ENCODE data around the gene RPH3AL. TPM values are rescaled to one million over a fixed set of nuclear protein-coding genes. Genes with fewer than 3 reads are reported as not detected.

Gene RPH3AL
- total RNA-seq, 4 donors from 2014 or later: 8.6 to 21.0 (median 17.4) TPM

DNA sequence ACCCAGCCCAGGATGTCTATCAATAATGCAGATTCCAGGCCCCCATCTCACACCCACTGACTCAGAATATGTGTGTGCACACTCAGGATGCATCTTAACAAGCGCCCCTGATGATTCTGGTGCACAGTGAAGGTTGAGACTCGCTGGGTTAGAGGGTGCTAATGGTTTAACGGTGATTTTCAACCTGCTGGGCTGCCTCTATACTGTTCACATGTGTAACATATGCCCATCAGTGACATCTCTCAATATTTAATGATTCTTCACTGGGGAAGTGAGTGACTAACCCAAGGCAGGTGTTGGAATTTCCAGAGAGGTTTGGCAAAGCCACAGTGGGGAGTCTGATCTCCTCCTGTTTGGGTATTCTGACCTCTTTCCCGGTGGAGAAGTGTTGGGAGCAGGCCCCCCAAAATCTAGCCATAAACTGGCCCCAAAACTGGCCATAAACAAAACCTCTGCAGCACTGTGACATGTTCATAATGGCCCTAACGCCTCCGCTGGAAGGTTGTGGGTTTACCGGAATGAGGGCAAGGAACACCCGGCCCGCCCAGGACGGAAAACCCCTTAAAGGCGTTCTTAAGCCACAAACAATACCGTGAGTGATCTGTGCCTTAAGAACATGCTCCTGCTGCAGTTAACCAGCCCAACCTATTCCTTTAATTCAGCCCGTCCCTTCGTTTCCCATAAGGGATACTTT is 167.0 kb downstream of the RPH3AL start:
- Histone ChIP-seq H3K27ac (peak overlapping the region in 1 of 4 donors; percentile 51), H3K27me3 (peaks cover 75% of the 10 kb centered on the region), H3K36me3 (no peaks in the 10 kb centered on the region), H3K4me1 (peaks cover 0 to 15% (median 4%) of the 10 kb centered on the region in 3 donors), H3K4me3 (no peak overlapping the region), H3K9me3 (no peaks in the 10 kb centered on the region)
- no peak for TF ChIP-seq CTCF (IDR thresholded peaks at IDR 0.05)
- TF ChIP-seq EP300 (IDR thresholded peaks at IDR 0.05): no peak
- no peak for TF ChIP-seq POLR2A (IDR thresholded peaks at IDR 0.05)
- TF ChIP-seq POLR2AphosphoS5 (IDR thresholded peaks at IDR 0.05): no peak
- WGBS, 2 donors (ENCODE audit: low coverage in 1 of 2): 62 to 65% methylated on average over 5 to 6 of the region's 14 CpGs
- no peak for ATAC-seq

DNA sequence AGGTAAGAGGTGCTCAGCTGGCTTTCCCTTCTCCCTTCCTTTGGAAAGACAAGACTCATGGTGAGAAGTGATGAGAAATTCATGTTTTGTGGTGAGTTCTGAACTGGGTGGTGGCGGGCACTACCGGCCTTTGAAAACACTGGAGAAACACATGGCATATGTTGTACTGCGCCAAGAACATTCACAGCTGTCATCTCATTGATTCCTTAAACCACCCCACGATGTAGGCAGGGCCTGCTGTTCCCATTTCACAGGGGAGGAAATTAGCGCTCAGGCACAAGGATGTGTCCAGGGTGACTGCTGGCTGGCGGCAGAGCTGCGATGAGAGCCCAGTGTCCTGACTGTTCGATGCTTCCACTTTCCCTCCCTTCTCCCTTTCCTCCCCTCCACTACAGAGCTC is 169.6 kb downstream of the RPH3AL start:
- WGBS, 2 donors (ENCODE audit: low coverage in 1 of 2): 51 to 96% methylated on average over 4 to 5 of the region's 8 CpGs
- TF ChIP-seq EP300 (IDR thresholded peaks at IDR 0.05) (no peak), POLR2A (IDR thresholded peaks at IDR 0.05) (no peak), CTCF (IDR thresholded peaks at IDR 0.05) (no peak), POLR2AphosphoS5 (IDR thresholded peaks at IDR 0.05) (no peak)
- Histone ChIP-seq H3K4me3 (no peak overlapping the region), H3K9me3 (no peaks in the 10 kb centered on the region), H3K36me3 (no peaks in the 10 kb centered on the region), H3K27me3 (peaks cover 82% of the 10 kb centered on the region), H3K27ac (no peak overlapping the region), H3K4me1 (peaks cover 0 to 39% (median 4%) of the 10 kb centered on the region in 3 donors)
- no peak for ATAC-seq

DNA sequence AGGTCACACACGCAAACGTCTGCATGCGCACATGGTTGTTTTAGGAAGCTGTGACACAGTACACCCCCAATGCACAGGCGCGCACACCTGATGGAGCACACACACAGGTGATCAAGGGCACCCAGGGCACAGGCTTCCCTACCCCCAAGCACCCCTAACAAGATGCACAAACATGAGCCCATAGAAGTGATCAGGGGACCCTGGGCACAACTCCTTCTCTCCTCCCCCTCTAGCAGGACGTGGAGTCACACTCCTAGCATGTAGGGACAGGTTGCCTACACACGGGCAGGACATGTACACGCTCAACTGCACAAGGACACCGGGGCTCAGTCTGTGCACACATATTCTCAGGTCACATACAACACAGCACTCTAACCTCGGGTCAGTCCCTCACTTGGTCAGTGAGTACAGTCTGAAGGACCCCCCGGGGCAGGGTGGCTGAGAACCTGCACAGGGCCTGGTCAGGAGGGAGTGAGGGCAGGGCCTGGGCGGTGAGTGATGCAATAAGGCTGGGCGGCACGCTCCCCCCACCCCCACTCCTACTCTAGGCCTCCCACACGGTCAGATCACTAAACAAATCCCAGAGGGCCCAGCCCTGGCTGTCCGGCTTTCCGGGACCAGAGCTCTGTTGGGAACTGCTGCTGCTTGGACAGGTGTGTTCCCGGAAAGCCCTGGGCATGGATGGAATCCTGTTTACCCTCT is 170.4 kb downstream of the RPH3AL start:
- H3K36me3 ChIP-seq: no peaks in the 10 kb centered on the region
- H3K4me3 ChIP-seq: peak overlapping the region in 1 of 2 donors; percentile 56
- H3K4me1 ChIP-seq: peaks cover 0 to 39% (median 4%) of the 10 kb centered on the region in 3 donors
- peak overlapping the region in 2 of 4 donors; percentile 10 to 55 for H3K27ac ChIP-seq
- H3K9me3 ChIP-seq: no peaks in the 10 kb centered on the region
- ATAC-seq: no peak
- 49 to 60% methylated on average over 1 to 4 of the region's 18 CpGs for WGBS, 2 donors (ENCODE audit: low coverage in 1 of 2)
- peaks cover 90% of the 10 kb centered on the region for H3K27me3 ChIP-seq
- TF ChIP-seq POLR2A (IDR thresholded peaks at IDR 0.05): no peak
- TF ChIP-seq POLR2AphosphoS5 (IDR thresholded peaks at IDR 0.05): no peak

GRCh38 chr17:181245-182049 is 171.2 kb downstream of the RPH3AL start, which contains the start of gene DOC2B:
Gene DOC2B, minus strand, starts transcription at chr17:181650. Its CDS starts 171 bp downstream, at chr17:181479.
- peaks cover 88% of the 10 kb centered on the region for H3K27me3 ChIP-seq

More at GRCh38 chr17:181245-182049, 171.2 kb downstream of the RPH3AL start, which contains the start of gene DOC2B:
- no peak for TF ChIP-seq POLR2A (IDR thresholded peaks at IDR 0.05)
- TF ChIP-seq CTCF (IDR thresholded peaks at IDR 0.05): peak in 1 of 4 experiments; percentile 21
- ATAC-seq: peak; percentile 86
- Histone ChIP-seq H3K36me3 (no peaks in the 10 kb centered on the region), H3K27ac (peak within 1 kb of the TSS in 3 of 4 donors; percentile 63 to 80 (median 65)), H3K4me1 (peaks cover 0 to 39% (median 4%) of the 10 kb centered on the region in 3 donors), H3K9me3 (no peaks in the 10 kb centered on the region), H3K4me3 (peak within 1 kb of the TSS; percentile 23 to 56)
- 39% methylated on average over 3 of the region's 120 CpGs; no CpG with 5 or more reads in 1 of the 2 donors for WGBS, 2 donors (ENCODE audit: low coverage in 1 of 2)

Measured in gastroesophageal sphincter (tissue), 4 donors.